ENCODE results near the gene UCHL1. TPM values are rescaled to one million over a fixed set of nuclear protein-coding genes. Genes with fewer than 3 reads are reported as not detected.
A peak's percentile ranks its signal among the peaks of the same experiment; 100 is the strongest.
"Not testable (repeated sequence)": the region's sequence is repeated elsewhere in the genome, so short reads cannot be mapped to it uniquely, and the experiment has no call there.

The UCHL1 gene
- total and polyA plus RNA-seq, 7 experiments from 2014 or later: 0.27 TPM; not detected in 6

DNA sequence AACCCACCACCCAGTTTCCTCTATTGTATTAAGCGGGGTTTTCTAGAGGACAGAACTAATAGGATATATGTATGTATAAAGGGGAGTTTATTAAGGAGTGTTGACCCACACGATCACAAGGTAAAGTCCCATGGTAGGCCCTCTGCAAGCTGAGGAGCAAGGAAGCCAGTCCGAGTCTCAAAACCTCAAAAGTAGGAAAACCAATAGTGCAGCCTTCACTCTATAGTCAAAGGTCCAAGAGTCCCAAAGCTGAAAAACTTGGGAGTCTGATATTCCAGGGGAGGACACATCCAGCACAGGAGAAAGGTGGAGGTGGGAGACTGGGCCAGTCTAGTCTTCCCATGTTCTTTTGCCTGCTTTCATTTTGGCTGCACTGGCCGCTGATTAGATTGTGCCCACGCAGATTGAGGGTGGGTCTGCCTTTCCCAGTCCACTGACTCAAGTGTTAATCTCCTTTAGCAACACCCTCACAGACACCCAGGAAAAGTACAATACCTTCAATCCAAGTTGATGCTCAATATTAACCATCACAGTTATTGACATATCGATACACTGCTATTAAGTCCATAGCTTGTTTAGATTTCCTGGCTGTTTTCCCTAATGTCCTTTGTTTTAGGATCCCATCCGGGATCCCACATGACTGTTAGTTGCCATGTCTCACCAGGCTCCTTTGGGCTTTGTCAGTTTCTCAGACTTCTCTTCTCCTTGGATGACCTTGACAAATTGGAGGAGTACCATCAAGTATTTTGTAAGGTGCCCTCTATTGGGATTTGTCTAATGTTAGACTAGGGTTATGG lies 12.2 kb downstream of the UCHL1 start:
- ChIA-PET POLR2A (no interaction called here), CTCF (no interaction called here)

GRCh38 chr4:41269682-41270081 lies 13.0 kb downstream of the UCHL1 start:
- ChIA-PET POLR2A (no interaction called here), CTCF (no interaction called here)
- no peaks in the 10 kb centered on the region for H3K27me3 ChIP-seq (ENCODE audit: control insufficient read depth in 2 of 2, insufficient read depth in 2 of 2, low read length in 2 of 2)
- no peak overlapping the region for H3K4me3 ChIP-seq (ENCODE audit: low read length)
- H3K9me3 ChIP-seq (ENCODE audit: control insufficient read depth in 2 of 3, low read length in 3 of 3): no peaks in the 10 kb centered on the region
- H3K4me1 Mint-ChIP-seq: no peaks in the 10 kb centered on the region
- no peaks in the 10 kb centered on the region for H3K4me1 ChIP-seq (ENCODE audit: control insufficient read depth in 2 of 2, insufficient read depth in 2 of 2, low read length in 2 of 2)
- DNase-seq (no peak), ATAC-seq (no peak)
- no peak overlapping the region for H3K27ac Mint-ChIP-seq
- H3K4me3 Mint-ChIP-seq: no peak overlapping the region
- H3K9me3 Mint-ChIP-seq: peaks cover 0 to 6% (median 0%) of the 10 kb centered on the region in 11 donors
- no peak overlapping the region for H3K27ac ChIP-seq (ENCODE audit: low read depth, low read length)
- H3K36me3 ChIP-seq (ENCODE audit: control insufficient read depth in 2 of 3, insufficient read depth in 3 of 3, low read length in 3 of 3): no peaks in the 10 kb centered on the region
- intact Hi-C loops (cut with micrococcal nuclease): no loop called here
- peaks cover 0 to 5% (median 0%) of the 10 kb centered on the region in 5 donors for H3K27me3 Mint-ChIP-seq
- no peaks in the 10 kb centered on the region for H3K36me3 Mint-ChIP-seq

More for the DNA sequence above, 12.2 kb downstream of the UCHL1 start:
- DNase-seq: no peak
- peaks cover 0 to 9% (median 2%) of the 10 kb centered on the region in 5 donors for H3K27me3 Mint-ChIP-seq
- no peak overlapping the region for H3K27ac ChIP-seq (ENCODE audit: low read depth, low read length)
- no peaks in the 10 kb centered on the region for H3K9me3 ChIP-seq (ENCODE audit: control insufficient read depth in 2 of 3, low read length in 3 of 3)
- no peaks in the 10 kb centered on the region for H3K27me3 ChIP-seq (ENCODE audit: control insufficient read depth in 2 of 2, insufficient read depth in 2 of 2, low read length in 2 of 2)
- H3K27ac Mint-ChIP-seq: no peak overlapping the region
- H3K4me1 ChIP-seq (ENCODE audit: control insufficient read depth in 2 of 2, insufficient read depth in 2 of 2, low read length in 2 of 2): no peaks in the 10 kb centered on the region
- no peaks in the 10 kb centered on the region for H3K4me1 Mint-ChIP-seq
- no peak overlapping the region for H3K4me3 Mint-ChIP-seq
- intact Hi-C loops (cut with micrococcal nuclease): no loop called here
- peaks cover 0 to 6% (median 0%) of the 10 kb centered on the region in 11 donors for H3K9me3 Mint-ChIP-seq
- H3K36me3 ChIP-seq (ENCODE audit: control insufficient read depth in 2 of 3, insufficient read depth in 3 of 3, low read length in 3 of 3): no peaks in the 10 kb centered on the region
- no peak for ATAC-seq
- no peak overlapping the region for H3K4me3 ChIP-seq (ENCODE audit: low read length)
- no peaks in the 10 kb centered on the region for H3K36me3 Mint-ChIP-seq

DNA sequence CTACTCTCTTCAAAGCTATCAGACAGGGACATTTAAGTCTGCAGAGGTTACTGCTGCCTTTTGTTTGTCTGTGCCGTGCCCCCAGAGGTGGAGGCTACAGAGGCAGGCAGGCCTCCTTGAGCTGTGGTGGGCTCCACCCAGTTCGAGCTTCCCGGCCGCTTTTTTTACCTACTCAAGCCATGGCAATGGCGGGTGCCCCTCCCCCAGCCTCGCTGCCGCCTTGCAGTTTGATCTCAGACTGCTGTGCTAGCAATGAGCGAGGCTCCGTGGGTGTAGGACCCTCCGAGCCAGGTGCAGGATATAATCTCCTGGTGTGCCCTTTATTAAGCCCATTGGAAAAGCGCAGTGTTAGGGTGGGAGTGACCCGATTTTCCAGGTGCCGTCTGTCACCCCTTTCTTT lies 19.2 kb downstream of the UCHL1 start:
- intact Hi-C loops (cut with micrococcal nuclease); CTCF ChIA-PET; H3K4me3 ChIP-seq (ENCODE audit: low read length); H3K9me3 Mint-ChIP-seq; H3K36me3 Mint-ChIP-seq; H3K27ac Mint-ChIP-seq; H3K9me3 ChIP-seq (ENCODE audit: control insufficient read depth in 2 of 3, low read length in 3 of 3); H3K27me3 ChIP-seq (ENCODE audit: control insufficient read depth in 2 of 2, insufficient read depth in 2 of 2, low read length in 2 of 2); H3K27ac ChIP-seq (ENCODE audit: low read depth, low read length); DNase-seq; H3K4me3 Mint-ChIP-seq; ATAC-seq; H3K36me3 ChIP-seq (ENCODE audit: control insufficient read depth in 2 of 3, insufficient read depth in 3 of 3, low read length in 3 of 3); POLR2A ChIA-PET; H3K4me1 Mint-ChIP-seq; H3K4me1 ChIP-seq (ENCODE audit: control insufficient read depth in 2 of 2, insufficient read depth in 2 of 2, low read length in 2 of 2): not testable (repeated sequence)
- peaks cover 0 to 35% (median 18%) of the 10 kb centered on the region in 5 donors for H3K27me3 Mint-ChIP-seq

DNA sequence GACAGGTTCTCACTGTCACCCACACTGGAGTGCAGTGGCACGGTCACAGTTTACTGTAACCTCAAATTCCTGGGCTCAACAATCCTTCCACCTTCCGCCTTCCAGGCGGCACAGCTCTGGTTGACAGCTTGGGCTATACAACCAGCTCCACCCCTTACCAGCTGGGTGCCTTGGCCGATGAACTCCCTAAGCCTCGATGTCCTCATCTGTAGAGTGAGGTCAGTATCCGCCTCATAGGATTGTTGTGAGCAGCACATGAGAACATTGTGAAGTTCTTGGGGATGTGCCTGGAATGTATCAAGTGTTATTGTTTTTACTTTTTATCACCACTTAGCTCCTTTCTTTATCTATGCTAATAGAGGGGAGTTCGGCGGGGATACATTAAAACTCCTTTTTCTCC lies 23.3 kb downstream of the UCHL1 start:
- Histone ChIP-seq H3K36me3 (ENCODE audit: control insufficient read depth in 2 of 3, insufficient read depth in 3 of 3, low read length in 3 of 3) (no peaks in the 10 kb centered on the region), H3K27me3 (ENCODE audit: control insufficient read depth in 2 of 2, insufficient read depth in 2 of 2, low read length in 2 of 2) (no peaks in the 10 kb centered on the region), H3K4me3 (ENCODE audit: low read length) (no peak overlapping the region), H3K4me1 (ENCODE audit: control insufficient read depth in 2 of 2, insufficient read depth in 2 of 2, low read length in 2 of 2) (no peaks in the 10 kb centered on the region), H3K9me3 (ENCODE audit: control insufficient read depth in 2 of 3, low read length in 3 of 3) (no peaks in the 10 kb centered on the region), H3K27ac (ENCODE audit: low read depth, low read length) (no peak overlapping the region)
- ChIA-PET CTCF (interaction anchor here (0.6 to 1.1 kb wide), 2 partner anchors 29 to 384 kb away, joined by 3 read pairs; no protein-coding TSS in a partner anchor), POLR2A (no interaction called here)
- ATAC-seq (no peak), DNase-seq (no peak)
- Mint-ChIP-seq H3K4me1 (no peaks in the 10 kb centered on the region), H3K27ac (no peak overlapping the region), H3K4me3 (no peak overlapping the region), H3K27me3 (peaks cover 0 to 35% (median 13%) of the 10 kb centered on the region in 5 donors), H3K36me3 (no peaks in the 10 kb centered on the region), H3K9me3 (peaks cover 0 to under 1% (median 0%) of the 10 kb centered on the region in 11 donors)
- intact Hi-C loops (cut with micrococcal nuclease): no loop called here

GRCh38 chr4:41281038-41281634 lies 24.4 kb downstream of the UCHL1 start:
- H3K27me3 Mint-ChIP-seq: peaks cover 0 to 33% (median 10%) of the 10 kb centered on the region in 5 donors
- Histone ChIP-seq H3K4me1 (ENCODE audit: control insufficient read depth in 2 of 2, insufficient read depth in 2 of 2, low read length in 2 of 2) (no peaks in the 10 kb centered on the region), H3K27me3 (ENCODE audit: control insufficient read depth in 2 of 2, insufficient read depth in 2 of 2, low read length in 2 of 2) (no peaks in the 10 kb centered on the region), H3K9me3 (ENCODE audit: control insufficient read depth in 2 of 3, low read length in 3 of 3) (no peaks in the 10 kb centered on the region), H3K36me3 (ENCODE audit: control insufficient read depth in 2 of 3, insufficient read depth in 3 of 3, low read length in 3 of 3) (no peaks in the 10 kb centered on the region), H3K27ac (ENCODE audit: low read depth, low read length) (no peak overlapping the region), H3K4me3 (ENCODE audit: low read length) (no peak overlapping the region)
- intact Hi-C loops (cut with micrococcal nuclease): loop anchor here (1.0 kb wide), 2 partner anchors 601 to 607 kb away; no protein-coding TSS in a partner anchor
- no peak overlapping the region for H3K27ac Mint-ChIP-seq
- H3K9me3 Mint-ChIP-seq: no peaks in the 10 kb centered on the region
- POLR2A ChIA-PET: no interaction called here
- H3K36me3 Mint-ChIP-seq: no peaks in the 10 kb centered on the region
- no peaks in the 10 kb centered on the region for H3K4me1 Mint-ChIP-seq
- DNase-seq: peak in 5 of 9 donors; percentile 26 to 53 (median 40)
- CTCF ChIA-PET: interaction anchor here (0.6 to 1.5 kb wide), 7 partner anchors 17 to 606 kb away, joined by 3 to 5 read pairs (median 3); no protein-coding TSS in a partner anchor
- ATAC-seq: peak; percentile 82
- no peak overlapping the region for H3K4me3 Mint-ChIP-seq

DNA sequence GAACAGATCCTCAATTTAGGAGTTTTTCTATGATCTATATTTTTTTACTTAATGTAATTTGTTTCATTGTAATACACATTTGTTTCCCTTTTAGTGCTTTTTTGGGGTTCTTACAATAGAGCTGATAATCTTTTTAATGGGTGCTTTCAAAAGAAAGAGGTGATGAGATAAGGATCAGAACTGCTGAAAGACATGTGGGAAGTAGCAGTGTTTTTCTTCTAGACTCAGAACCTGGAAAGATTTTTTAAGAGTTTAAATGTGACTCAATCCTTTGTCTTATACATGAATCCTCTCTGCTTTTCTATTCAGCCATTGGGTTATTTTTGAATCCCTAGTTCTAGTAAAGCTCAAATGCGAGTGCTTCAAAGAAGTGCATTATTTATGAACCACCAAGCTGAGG lies 25.6 kb downstream of the UCHL1 start:
- H3K27me3 Mint-ChIP-seq: peaks cover 0 to 34% (median 10%) of the 10 kb centered on the region in 5 donors
- no peaks in the 10 kb centered on the region for H3K9me3 ChIP-seq (ENCODE audit: control insufficient read depth in 2 of 3, low read length in 3 of 3)

More for the DNA sequence above, 25.6 kb downstream of the UCHL1 start:
- H3K4me1 Mint-ChIP-seq: no peaks in the 10 kb centered on the region
- no peaks in the 10 kb centered on the region for H3K36me3 Mint-ChIP-seq
- H3K9me3 Mint-ChIP-seq: no peaks in the 10 kb centered on the region
- H3K27ac Mint-ChIP-seq: no peak overlapping the region
- Histone ChIP-seq H3K27me3 (ENCODE audit: control insufficient read depth in 2 of 2, insufficient read depth in 2 of 2, low read length in 2 of 2) (no peaks in the 10 kb centered on the region), H3K4me3 (ENCODE audit: low read length) (no peak overlapping the region), H3K4me1 (ENCODE audit: control insufficient read depth in 2 of 2, insufficient read depth in 2 of 2, low read length in 2 of 2) (no peaks in the 10 kb centered on the region), H3K36me3 (ENCODE audit: control insufficient read depth in 2 of 3, insufficient read depth in 3 of 3, low read length in 3 of 3) (no peaks in the 10 kb centered on the region), H3K27ac (ENCODE audit: low read depth, low read length) (no peak overlapping the region)
- ChIA-PET CTCF (interaction anchor here (1.5 kb wide), 1 partner anchor 380 kb away, joined by 5 read pairs; no protein-coding TSS in a partner anchor), POLR2A (no interaction called here)
- no peak overlapping the region for H3K4me3 Mint-ChIP-seq
- ATAC-seq (no peak), DNase-seq (no peak)
- intact Hi-C loops (cut with micrococcal nuclease): no loop called here
